SK-N-SH treated with all-trans-retinoic acid at 6 μM for 48 hours (cell line): ENCODE measurements around the gene FBN3.

Experiments used
- CREB5 ChIP-seq: fragments of 250-450 bp; sonication (Bioruptor Pico); IDR thresholded peaks from 2 replicates; pipeline ENCODE4 v1.5.1; 2020; ENCODE audit warnings: low read depth, mild to moderate bottlenecking, moderate library complexity
- CSDC2 ChIP-seq: fragments of 250-450 bp; sonication (Bioruptor Pico); IDR thresholded peaks from 2 replicates; pipeline ENCODE4 v1.5.0; 2020; ENCODE audit warnings: mild to moderate bottlenecking, moderate library complexity
- GLIS3 ChIP-seq: fragments of 250-450 bp; sonication (Bioruptor Pico); IDR thresholded peaks from 2 replicates; pipeline ENCODE4 v1.5.0; 2020; ENCODE audit warnings: mild to moderate bottlenecking, moderate library complexity
- POU6F1 ChIP-seq: fragments of 250-450 bp; sonication (Bioruptor Pico); IDR thresholded peaks from 2 replicates; pipeline ENCODE4 v1.8.0; 2021; ENCODE audit warnings: low read depth, mild to moderate bottlenecking, moderate library complexity, borderline replicate concordance
- RARB ChIP-seq: fragments of 250-450 bp; sonication (Bioruptor Pico); IDR thresholded peaks from 2 replicates; pipeline ENCODE4 v1.8.0; 2021; ENCODE audit warnings: mild to moderate bottlenecking, moderate library complexity
- SNAI2 ChIP-seq: fragments of 250-450 bp; sonication (Bioruptor Pico); IDR thresholded peaks from 2 replicates; pipeline ENCODE4 v1.5.0; 2020; ENCODE audit warnings: mild to moderate bottlenecking, moderate library complexity
- TOX ChIP-seq: fragments of 250-450 bp; sonication (Bioruptor Pico); IDR thresholded peaks from 2 replicates; pipeline ENCODE4 v1.8.0; 2021; ENCODE audit warnings: mild to moderate bottlenecking, moderate library complexity, borderline replicate concordance
- TSHZ2 ChIP-seq: fragments of 250-450 bp; sonication (Bioruptor Pico); IDR thresholded peaks from 2 replicates; pipeline ENCODE4 v1.5.0; 2020; ENCODE audit warnings: mild to moderate bottlenecking, moderate library complexity
- ZC3H10 ChIP-seq: fragments of 250-450 bp; sonication (Bioruptor Pico); IDR thresholded peaks from 2 replicates; pipeline ENCODE4 v1.5.1; 2021; ENCODE audit warnings: mild to moderate bottlenecking, moderate library complexity
- ZFP3 ChIP-seq: fragments of 250-450 bp; sonication (Bioruptor Pico); IDR thresholded peaks from 2 replicates; pipeline ENCODE4 v1.5.0; 2020; ENCODE audit warnings: mild to moderate bottlenecking, moderate library complexity
- ZNF565 ChIP-seq: fragments of 450-650 bp; formaldehyde crosslinking; conservative IDR thresholded peaks from 2 replicates; pipeline ENCODE4 v1.5.0; 2020; ENCODE audit warnings: low read depth, mild to moderate bottlenecking, moderate library complexity
- ZNF8 ChIP-seq: fragments of 450-650 bp; formaldehyde crosslinking; IDR thresholded peaks from 2 replicates; pipeline ENCODE4 v1.5.0; 2020; ENCODE audit warnings: mild to moderate bottlenecking, moderate library complexity

GRCh38 chr19:8020681-8021080 is 128.7 kb downstream of the FBN3 start:
- TF ChIP-seq ZNF8 (no peak), ZFP3 (no peak), CREB5 (CRISPR knock-in tag) (no peak), ZNF565 (CRISPR knock-in tag) (no peak), RARB (CRISPR knock-in tag) (no peak), TOX (CRISPR knock-in tag) (no peak), POU6F1 (no peak), SNAI2 (no peak), CSDC2 (no peak), GLIS3 (CRISPR knock-in tag) (no peak), ZC3H10 (no peak), TSHZ2 (CRISPR knock-in tag) (no peak)
